Peyer's patch (tissue), 4 donors: ENCODE measurements around the gene GPSM1. TPM values are rescaled to one million over a fixed set of nuclear protein-coding genes. Genes with fewer than 3 reads are reported as not detected.

ENCODE experiments used
- DNase-seq, 3 donors: peaks; one replicate each; pipeline ENCODE4 v3.0.0-alpha.2; 2017 to 2019
- H3K27ac ChIP-seq, 4 donors: fragments of 200-600 bp; sonication (generic); one replicate each; pipeline ENCODE4 v1.5.1; 2016 to 2019
- H3K27me3 ChIP-seq, 2 donors: fragments of 200-600 bp; sonication (generic); one replicate each; pipeline ENCODE4 v1.5.1; 2019
- H3K36me3 ChIP-seq, 3 donors: fragments of 200-600 bp; sonication (generic); one replicate each; pipeline ENCODE4 v1.5.1; 2016 to 2019
- H3K4me1 ChIP-seq, 4 donors: fragments of 200-600 bp; sonication (generic); one replicate each; pipeline ENCODE4 v1.5.1; 2016 to 2019
- H3K4me3 ChIP-seq, 4 donors: fragments of 200-600 bp; sonication (generic); 1 replicate in 3 of 4; 2 replicates in 1 of 4; pipeline ENCODE4 v1.5.1; 2016 to 2019; ENCODE audit warnings: mild to moderate bottlenecking in 1 of 4
- H3K9me3 ChIP-seq, 4 donors: fragments of 200-600 bp; sonication (generic); one replicate each; pipeline ENCODE4 v1.5.1; 2016 to 2019; ENCODE audit warnings: mild to moderate bottlenecking in 1 of 4
- POLR2A ChIP-seq, 2 donors: fragments of 450-650 bp; IDR thresholded peaks; one replicate each; pipeline ENCODE4 v1.5.1; 2017; ENCODE audit warnings: antibody characterized with exemption in 2 of 2, mild to moderate bottlenecking in 2 of 2, moderate library complexity in 2 of 2
- total RNA-seq, 4 donors: library from RNA; depleted of rRNA; stranded (reverse); fragments of >200 nt; gene quantifications; one replicate each; pipeline ENCODE4 v1.1.0, GENCODE V29; 2016
- TF ChIP-seq, protein P1 (sequence below), 6 experiments: fragments of 450-650 bp in 4 of 6; fragments of 200-600 bp in 2 of 6; sonication (generic) in 1 of 6; IDR thresholded peaks; one replicate each; pipeline ENCODE4 v1.5.1; 2017 to 2019; ENCODE audit warnings: antibody characterized with exemption in 6 of 6, mild to moderate bottlenecking in 3 of 6, moderate library complexity in 1 of 6

GPSM1 gene
- total RNA-seq, 4 donors from 2014 or later, result 3.7 to 25.6 (median 6.0) TPM

DNA sequence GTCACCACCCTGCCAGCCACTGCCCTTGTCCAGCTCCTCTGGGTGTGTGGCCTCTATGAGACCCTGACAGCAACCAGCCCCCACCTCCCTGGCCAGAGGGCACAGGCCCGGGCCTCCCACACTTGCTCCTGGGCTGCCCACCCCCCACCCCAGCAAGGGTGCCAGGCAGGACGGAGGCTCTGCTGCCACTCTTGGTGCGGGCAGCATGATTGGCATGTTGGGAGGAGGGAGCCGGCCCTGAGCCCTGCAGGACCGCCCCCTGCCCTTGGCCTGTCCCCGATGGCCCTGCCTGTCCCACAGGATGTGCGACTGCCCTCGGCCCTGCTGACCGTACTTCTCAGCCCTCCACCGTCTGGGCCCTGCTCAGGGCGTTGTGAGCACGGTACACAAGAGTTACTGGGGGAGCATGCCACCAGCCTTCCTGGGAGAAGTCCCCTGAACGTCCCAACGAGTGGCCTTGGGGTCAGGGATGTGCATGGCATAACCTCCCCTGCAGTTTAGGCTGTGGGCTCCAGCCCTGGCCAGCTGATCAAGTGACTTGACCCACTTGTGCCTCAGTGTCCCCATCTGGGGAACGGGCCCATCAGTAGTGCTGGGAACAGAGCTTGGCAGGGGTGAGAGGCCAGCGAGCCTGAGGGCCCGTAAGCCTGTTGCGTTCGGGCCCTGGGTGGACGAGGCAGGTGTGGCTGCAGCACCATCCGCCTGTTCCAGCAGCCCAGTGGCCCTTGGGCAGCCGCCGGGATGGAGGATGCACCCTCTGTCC, 16.0 kb downstream of the GPSM1 start:
- Histone ChIP-seq H3K36me3 (no peaks in the 10 kb centered on the region), H3K9me3 (no peaks in the 10 kb centered on the region), H3K27me3 (peaks cover 0 to 5% of the 10 kb centered on the region in 2 donors), H3K4me3 (peak overlapping the region in 2 of 4 donors; percentile 56 to 57), H3K27ac (no peak overlapping the region), H3K4me1 (peaks cover 0 to 27% (median 3%) of the 10 kb centered on the region in 4 donors)
- TF ChIP-seq, protein P1, sequence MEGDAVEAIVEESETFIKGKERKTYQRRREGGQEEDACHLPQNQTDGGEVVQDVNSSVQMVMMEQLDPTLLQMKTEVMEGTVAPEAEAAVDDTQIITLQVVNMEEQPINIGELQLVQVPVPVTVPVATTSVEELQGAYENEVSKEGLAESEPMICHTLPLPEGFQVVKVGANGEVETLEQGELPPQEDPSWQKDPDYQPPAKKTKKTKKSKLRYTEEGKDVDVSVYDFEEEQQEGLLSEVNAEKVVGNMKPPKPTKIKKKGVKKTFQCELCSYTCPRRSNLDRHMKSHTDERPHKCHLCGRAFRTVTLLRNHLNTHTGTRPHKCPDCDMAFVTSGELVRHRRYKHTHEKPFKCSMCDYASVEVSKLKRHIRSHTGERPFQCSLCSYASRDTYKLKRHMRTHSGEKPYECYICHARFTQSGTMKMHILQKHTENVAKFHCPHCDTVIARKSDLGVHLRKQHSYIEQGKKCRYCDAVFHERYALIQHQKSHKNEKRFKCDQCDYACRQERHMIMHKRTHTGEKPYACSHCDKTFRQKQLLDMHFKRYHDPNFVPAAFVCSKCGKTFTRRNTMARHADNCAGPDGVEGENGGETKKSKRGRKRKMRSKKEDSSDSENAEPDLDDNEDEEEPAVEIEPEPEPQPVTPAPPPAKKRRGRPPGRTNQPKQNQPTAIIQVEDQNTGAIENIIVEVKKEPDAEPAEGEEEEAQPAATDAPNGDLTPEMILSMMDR (IDR thresholded peaks at IDR 0.05), result no peak
- no peak for TF ChIP-seq POLR2A (IDR thresholded peaks at IDR 0.05)
- DNase-seq, result no peak

- TF ChIP-seq, protein P1 (IDR thresholded peaks at IDR 0.05), result no peak
- TF ChIP-seq POLR2A (IDR thresholded peaks at IDR 0.05), result no peak
- peaks cover 0 to 5% of the 10 kb centered on the region in 2 donors for H3K27me3 ChIP-seq
- no peak overlapping the region for H3K27ac ChIP-seq
- DNase-seq, result no peak
- H3K4me3 ChIP-seq, result no peak overlapping the region
- no peaks in the 10 kb centered on the region for H3K36me3 ChIP-seq
- no peaks in the 10 kb centered on the region for H3K9me3 ChIP-seq
- H3K4me1 ChIP-seq, result peaks cover 0 to 27% (median 3%) of the 10 kb centered on the region in 4 donors
Observed at GRCh38 chr9:136343884-136344269, 16.5 kb downstream of the GPSM1 start.

- no peak for DNase-seq
- H3K36me3 ChIP-seq, result no peaks in the 10 kb centered on the region
- no peaks in the 10 kb centered on the region for H3K9me3 ChIP-seq
- H3K27ac ChIP-seq, result no peak overlapping the region
- no peak for TF ChIP-seq POLR2A (IDR thresholded peaks at IDR 0.05)
- TF ChIP-seq, protein P1 (IDR thresholded peaks at IDR 0.05), result no peak
- H3K4me3 ChIP-seq, result no peak overlapping the region
- H3K27me3 ChIP-seq, result peaks cover 0 to 5% of the 10 kb centered on the region in 2 donors
- H3K4me1 ChIP-seq, result peaks cover 0 to 23% (median 3%) of the 10 kb centered on the region in 4 donors
Observed at GRCh38 chr9:136344544-136345280, 17.4 kb downstream of the GPSM1 start.

DNA sequence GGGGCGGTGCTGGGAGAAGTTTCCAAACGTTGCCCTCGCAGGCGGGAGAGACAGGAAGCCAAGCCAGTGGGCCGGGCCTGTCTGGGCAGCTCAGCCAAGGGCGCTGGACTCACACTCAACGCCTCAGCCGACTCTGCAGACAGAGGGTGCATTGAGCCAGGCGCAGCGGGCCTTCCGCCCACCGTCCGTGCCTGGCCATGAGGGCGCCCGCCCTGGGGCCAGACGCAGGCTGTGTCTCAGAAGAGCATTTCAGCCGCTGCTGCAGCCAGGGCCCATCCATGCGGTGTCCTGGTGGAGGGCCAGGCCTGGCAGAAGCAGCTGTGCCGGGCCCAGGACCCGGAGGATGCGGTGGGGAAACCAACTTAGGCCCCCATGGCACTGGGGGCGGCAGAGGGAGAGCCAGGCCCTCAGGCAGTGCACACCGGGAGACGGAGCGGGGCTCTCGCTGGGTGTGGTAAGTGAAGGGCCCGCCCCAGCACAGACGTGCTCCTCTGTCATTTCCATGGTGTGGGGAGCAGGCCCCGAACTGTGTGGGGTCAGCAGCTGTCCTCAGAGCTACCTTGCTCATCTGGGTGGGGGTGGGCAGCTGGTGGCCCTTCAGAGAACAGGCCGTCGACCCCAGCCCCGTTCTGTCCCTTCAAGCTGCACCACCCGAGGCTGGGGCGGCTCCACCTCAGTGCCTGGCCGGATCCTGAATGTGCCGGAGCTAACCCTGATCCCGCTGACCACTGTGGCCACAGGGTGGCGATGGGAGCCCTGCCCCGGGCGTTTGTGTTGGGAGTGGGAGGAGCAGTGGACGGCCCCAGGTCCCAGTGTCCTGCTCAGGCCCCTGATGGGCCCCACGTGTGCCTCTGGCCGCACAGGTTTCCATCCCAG, 18.2 kb downstream of the GPSM1 start:
- peaks cover 0 to 23% (median 3%) of the 10 kb centered on the region in 4 donors for H3K4me1 ChIP-seq
- H3K9me3 ChIP-seq, result no peaks in the 10 kb centered on the region
- no peak overlapping the region for H3K4me3 ChIP-seq
- H3K27me3 ChIP-seq, result peaks cover 0 to 5% of the 10 kb centered on the region in 2 donors
- no peaks in the 10 kb centered on the region for H3K36me3 ChIP-seq
- H3K27ac ChIP-seq, result peak overlapping the region in 1 of 4 donors; percentile 10
- TF ChIP-seq, protein P1 (IDR thresholded peaks at IDR 0.05), result peak in 3 of 6 experiments; percentile 33 to 41 (median 36)
- TF ChIP-seq POLR2A (IDR thresholded peaks at IDR 0.05), result no peak
- DNase-seq, result peak in 2 of 3 donors; percentile 56 to 64

- Histone ChIP-seq H3K36me3 (no peaks in the 10 kb centered on the region), H3K4me1 (peaks cover 0 to 23% (median 3%) of the 10 kb centered on the region in 4 donors), H3K27me3 (peaks cover 0 to 5% of the 10 kb centered on the region in 2 donors), H3K27ac (no peak overlapping the region), H3K9me3 (no peaks in the 10 kb centered on the region), H3K4me3 (no peak overlapping the region)
- TF ChIP-seq, protein P1 (IDR thresholded peaks at IDR 0.05), result no peak
- TF ChIP-seq POLR2A (IDR thresholded peaks at IDR 0.05), result no peak
- no peak for DNase-seq
Observed at GRCh38 chr9:136346157-136346481, 18.8 kb downstream of the GPSM1 start.
